Heart left ventricle (tissue), 16 donors: ENCODE measurements around the gene NPL. TPM values are rescaled to one million over a fixed set of nuclear protein-coding genes. Genes with fewer than 3 reads are reported as not detected.

ENCODE experiments used
- ATAC-seq, 4 donors: fragments of 200-7000 bp; cut with Tn5 transposase; one replicate each; pipeline ENCODE4 v1.9.1; 2020 to 2022; ENCODE audit warnings: moderate library complexity in 4 of 4, mild to moderate bottlenecking in 3 of 4, moderate number of reproducible peaks in 1 of 4
- DNase-seq, 5 donors: peaks; one replicate each; pipeline ENCODE4 v3.0.0-alpha.2; 2020
- H3K27ac ChIP-seq, 12 donors: fragments of 200-600 bp; sonication (generic) in 4 of 12; one replicate each; pipeline versions ENCODE4 v1.5.0 to v1.8.0; 2016 to 2022; ENCODE audit warnings: mild to moderate bottlenecking in 2 of 12
- H3K27me3 ChIP-seq, 9 donors: fragments of 200-600 bp; sonication (generic) in 2 of 9; one replicate each; pipeline versions ENCODE4 v1.5.1 to v1.8.0; 2016 to 2022; ENCODE audit warnings: mild to moderate bottlenecking in 3 of 9
- H3K36me3 ChIP-seq, 9 donors: fragments of 200-600 bp; sonication (generic) in 2 of 9; one replicate each; pipeline versions ENCODE4 v1.5.0 to v1.8.0; 2018 to 2022; ENCODE audit warnings: mild to moderate bottlenecking in 2 of 9
- H3K4me1 ChIP-seq, 12 donors: fragments of 200-600 bp; sonication (generic) in 4 of 12; one replicate each; pipeline versions ENCODE4 v1.5.0 to v1.8.0; 2016 to 2022; ENCODE audit warnings: mild to moderate bottlenecking in 3 of 12
- H3K4me3 ChIP-seq, 12 donors: fragments of 200-600 bp; sonication (generic) in 4 of 12; one replicate each; pipeline versions ENCODE4 v1.5.0 to v1.8.0; 2017 to 2022; ENCODE audit warnings: mild to moderate bottlenecking in 9 of 12, moderate library complexity in 4 of 12
- H3K9me3 ChIP-seq, 12 donors: fragments of 200-600 bp; sonication (generic) in 4 of 12; one replicate each; pipeline versions ENCODE4 v1.5.0 to v1.8.0; 2016 to 2022; ENCODE audit warnings: mild to moderate bottlenecking in 1 of 12
- CTCF ChIP-seq, 12 donors: fragments of 200-600 bp; sonication (generic) in 4 of 12; IDR thresholded peaks; one replicate each; pipeline versions ENCODE4 v1.5.0 to v1.8.0; 2018 to 2022; ENCODE audit warnings: antibody characterized with exemption in 12 of 12, mild to moderate bottlenecking in 5 of 12
- POLR2A ChIP-seq, 2 donors: fragments of 450-650 bp; IDR thresholded peaks; one replicate each; pipeline ENCODE4 v1.6.1; 2017; ENCODE audit warnings: antibody characterized with exemption in 2 of 2, mild to moderate bottlenecking in 2 of 2, moderate library complexity in 2 of 2
- WGBS, 4 donors: extraction: QIAGEN DNeasy Blood & Tissue Kit in 2 of 4; methylation state at CpG; one replicate each; pipeline versions ENCODE4 v1.1.5 to v1.1.7; 2013 to 2018; 5-methylcytosine and 5-hydroxymethylcytosine counted together
- intact Hi-C, 10 donors: fragments of 100-400 bp; cut with DNase I; formaldehyde crosslinking; loops; one replicate each; pipeline versions ENCODE4 v1.11.1 to v1.14.2; 2022
- polyA plus RNA-seq, 2 donors: library from polyadenylated mRNA; stranded (reverse); fragments of 200-250 nt; gene quantifications; one replicate each; pipeline ENCODE4 v1.2.3, GENCODE V29; 2013
- total RNA-seq, 9 donors: library from RNA; depleted of rRNA in 2 of 9; stranded (reverse); fragments of >200 nt in 2 of 9; fragmentation: NEBNext Ultra II Directional in 3 of 9; extraction: Animal tissue kit (Norgen Biotek cat#: 25700) in 3 of 9; gene quantifications; one replicate each; pipeline versions ENCODE4 v1.1.0 to v1.2.4, GENCODE V29; 2016 to 2023
- donor health status: ischemic (EF 13 %, LVEDD 7.1; RV severe dilation, severe dysfunction).
- donor health status: healthy with polysubstance abuse.
- donor health status: DM: no; HTN: yes; CAD: no.
- donor health status: DM: no; HTN: no; CAD: no.
- donor health status: ischemic (EF 25% LVEDD 6.9; RV normal size, moderate dysfunction).
- donor health status: ischemic (EF 25% LVEDD 5.7; RV mildly dilated, moderate dysfunction).
- donor health status: healthy.
- donor health status: DM: yes; HTN: yes; CAD: no.
- donor health status: ischemic (EF 35%, LVEDD 5.7; RV mildly dilated, moderate dysfunction).
- donor health status: nonischemic (EF 11% LVEDD 7.7; RV severe dilation, severe dysfunction).
- donor health status: DM: yes; HTN: yes; CAD: no.
- donor health status: PGD.
- donor health status: ischemic (EF 29% LVEDD 5.4; RV normal size, mild dysfunction).
- donor health status: nonischemic (EF 23%, LVEDD 6.1; RV moderate dilation, normal function).

Gene NPL
- total and polyA plus RNA-seq, 11 donors: 1.4 to 62.7 (median 2.9) TPM

DNA sequence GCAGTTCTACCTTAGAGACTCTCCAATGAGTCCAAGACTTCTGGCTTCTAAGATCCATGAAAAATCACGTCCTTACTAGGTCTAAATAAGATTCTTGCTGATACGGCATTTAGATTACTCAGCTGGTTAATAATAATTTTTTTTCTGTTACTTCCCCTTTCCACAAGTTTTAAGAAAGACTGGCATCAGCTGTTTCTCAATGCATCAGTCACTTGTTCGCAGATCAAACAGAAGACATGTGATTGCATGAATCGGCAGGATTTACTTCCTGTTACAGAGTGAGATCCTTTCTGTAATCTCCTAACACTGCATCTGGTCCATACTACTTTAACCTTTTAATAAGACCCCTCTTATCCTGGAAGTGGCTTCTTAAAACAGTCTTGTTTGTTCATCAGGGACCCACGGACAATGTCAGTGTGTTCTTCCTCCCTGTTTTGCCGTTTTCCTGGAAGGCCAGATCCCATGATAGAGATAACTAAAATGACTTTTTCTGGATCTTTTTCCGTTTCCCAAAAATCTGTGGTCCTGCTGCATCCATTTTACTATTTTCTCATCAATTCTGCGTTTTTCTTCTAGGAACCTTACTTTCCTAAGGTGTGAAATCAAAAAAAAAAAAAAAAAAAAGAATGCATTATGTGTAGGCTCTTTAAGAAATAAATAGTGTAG, 6.1 kb downstream of the NPL start:
- intact Hi-C loops: no loop called here
- no peak for TF ChIP-seq CTCF (IDR thresholded peaks at IDR 0.05)
- TF ChIP-seq POLR2A (IDR thresholded peaks at IDR 0.05): no peak
- peak overlapping the region in 2 of 12 donors; percentile 12 to 88 for H3K27ac ChIP-seq
- no peak overlapping the region for H3K4me3 ChIP-seq
- peaks cover 0 to 26% (median 0%) of the 10 kb centered on the region in 9 donors for H3K36me3 ChIP-seq
- no peaks in the 10 kb centered on the region for H3K27me3 ChIP-seq
- WGBS, 4 donors: 70 to 82% (median 76%) methylated on average over 8 of the region's 8 CpGs
- H3K4me1 ChIP-seq: peaks cover 0 to 50% (median 0%) of the 10 kb centered on the region in 12 donors
- H3K9me3 ChIP-seq: no peaks in the 10 kb centered on the region
- DNase-seq (no peak), ATAC-seq (peak in 3 of 4 donors; percentile 49 to 66 (median 63))

- no peaks in the 10 kb centered on the region for H3K9me3 ChIP-seq
- 75 to 83% (median 81%) methylated on average over 4 of the region's 4 CpGs for WGBS, 4 donors
- peaks cover 0 to 63% (median 12%) of the 10 kb centered on the region in 9 donors for H3K36me3 ChIP-seq
- no peaks in the 10 kb centered on the region for H3K27me3 ChIP-seq
- intact Hi-C loops: no loop called here
- peaks cover 0 to 3% (median 0%) of the 10 kb centered on the region in 12 donors for H3K4me1 ChIP-seq
- no peak overlapping the region for H3K27ac ChIP-seq
- peak in 2 of 4 donors; percentile 46 to 50 for ATAC-seq
- DNase-seq: no peak
- no peak overlapping the region for H3K4me3 ChIP-seq
- TF ChIP-seq POLR2A (IDR thresholded peaks at IDR 0.05) (no peak), CTCF (IDR thresholded peaks at IDR 0.05) (no peak)
Measured at GRCh38 chr1:182802006-182802803, 12.6 kb downstream of the NPL start.

GRCh38 chr1:182803846-182804245, 14.3 kb downstream of the NPL start:
- Histone ChIP-seq H3K36me3 (peaks cover 0 to 60% (median 12%) of the 10 kb centered on the region in 9 donors), H3K4me1 (peaks cover 0 to 4% (median 0%) of the 10 kb centered on the region in 12 donors), H3K4me3 (no peak overlapping the region), H3K9me3 (no peaks in the 10 kb centered on the region), H3K27me3 (no peaks in the 10 kb centered on the region), H3K27ac (no peak overlapping the region)
- intact Hi-C loops: no loop called here
- DNase-seq (no peak), ATAC-seq (no peak)
- TF ChIP-seq CTCF (IDR thresholded peaks at IDR 0.05) (no peak), POLR2A (IDR thresholded peaks at IDR 0.05) (no peak)
- 88 to 100% (median 93%) methylated on average over 1 of the region's 1 CpG for WGBS, 4 donors

- Histone ChIP-seq H3K4me1 (peaks cover 0 to 4% (median 0%) of the 10 kb centered on the region in 12 donors), H3K36me3 (peaks cover 0 to 67% (median 12%) of the 10 kb centered on the region in 9 donors), H3K27me3 (no peaks in the 10 kb centered on the region), H3K27ac (no peak overlapping the region), H3K4me3 (no peak overlapping the region), H3K9me3 (no peaks in the 10 kb centered on the region)
- TF ChIP-seq CTCF (IDR thresholded peaks at IDR 0.05): no peak
- TF ChIP-seq POLR2A (IDR thresholded peaks at IDR 0.05): no peak
- ATAC-seq (no peak), DNase-seq (no peak)
- 79 to 83% (median 81%) methylated on average over 10 to 11 of the region's 11 CpGs for WGBS, 4 donors
- intact Hi-C loops: no loop called here
Measured at GRCh38 chr1:182806015-182806678, 16.6 kb downstream of the NPL start.
